ENCODE measurements around the gene PACC1.

- TF ChIP-seq, protein P1, sequence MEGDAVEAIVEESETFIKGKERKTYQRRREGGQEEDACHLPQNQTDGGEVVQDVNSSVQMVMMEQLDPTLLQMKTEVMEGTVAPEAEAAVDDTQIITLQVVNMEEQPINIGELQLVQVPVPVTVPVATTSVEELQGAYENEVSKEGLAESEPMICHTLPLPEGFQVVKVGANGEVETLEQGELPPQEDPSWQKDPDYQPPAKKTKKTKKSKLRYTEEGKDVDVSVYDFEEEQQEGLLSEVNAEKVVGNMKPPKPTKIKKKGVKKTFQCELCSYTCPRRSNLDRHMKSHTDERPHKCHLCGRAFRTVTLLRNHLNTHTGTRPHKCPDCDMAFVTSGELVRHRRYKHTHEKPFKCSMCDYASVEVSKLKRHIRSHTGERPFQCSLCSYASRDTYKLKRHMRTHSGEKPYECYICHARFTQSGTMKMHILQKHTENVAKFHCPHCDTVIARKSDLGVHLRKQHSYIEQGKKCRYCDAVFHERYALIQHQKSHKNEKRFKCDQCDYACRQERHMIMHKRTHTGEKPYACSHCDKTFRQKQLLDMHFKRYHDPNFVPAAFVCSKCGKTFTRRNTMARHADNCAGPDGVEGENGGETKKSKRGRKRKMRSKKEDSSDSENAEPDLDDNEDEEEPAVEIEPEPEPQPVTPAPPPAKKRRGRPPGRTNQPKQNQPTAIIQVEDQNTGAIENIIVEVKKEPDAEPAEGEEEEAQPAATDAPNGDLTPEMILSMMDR (conservative IDR thresholded peaks at IDR 0.05; ENCODE audit: low read depth, low read length) = no peak
- TF ChIP-seq EZH2 (IDR thresholded peaks at IDR 0.05; ENCODE audit: low read length, unreplicated experiment) = no peak
- no peak for TF ChIP-seq EZH2phosphoT487 (IDR thresholded peaks at IDR 0.05; ENCODE audit: borderline replicate concordance, low read length)
Measured at GRCh38 chr1:212432661-212433576, 18.2 kb upstream of the PACC1 start, which contains the start of gene NENF.
